HG03045 (cell line): ENCODE data around the gene PARVG.

Experiments used
- ATAC-seq: cut with Tn5 transposase; IDR thresholded peaks from one replicate; pipeline ENCODE4 v1.9.1; 2021; ENCODE audit warnings: mild to moderate bottlenecking, moderate library complexity; ENCODE audit not compliant: unreplicated experiment

PARVG gene

GRCh38 chr22:44195189-44195871, 14.6 kb downstream of the PARVG start:
- ATAC-seq = no peak

- ATAC-seq = no peak
These were observed 15.5 kb downstream of the PARVG start for GRCh38 chr22:44196241-44196640.

- no peak for ATAC-seq
These were observed 16.0 kb downstream of the PARVG start for GRCh38 chr22:44196731-44197131.

- no peak for ATAC-seq
These were observed 16.5 kb downstream of the PARVG start for GRCh38 chr22:44197271-44197670.

GRCh38 chr22:44199164-44199563, 18.4 kb downstream of the PARVG start:
- no peak for ATAC-seq

GRCh38 chr22:44199866-44200265, 19.1 kb downstream of the PARVG start:
- ATAC-seq = no peak

GRCh38 chr22:44200451-44200850, 19.7 kb downstream of the PARVG start:
- ATAC-seq = no peak

GRCh38 chr22:44200855-44201550, 20.3 kb downstream of the PARVG start:
- ATAC-seq = no peak

GRCh38 chr22:44201665-44202064, 20.9 kb downstream of the PARVG start:
- ATAC-seq = no peak

GRCh38 chr22:44202261-44202789, 21.6 kb downstream of the PARVG start:
- no peak for ATAC-seq

GRCh38 chr22:44203203-44203602, 22.5 kb downstream of the PARVG start:
- no peak for ATAC-seq

GRCh38 chr22:44204739-44205515, 24.2 kb downstream of the PARVG start:
- no peak for ATAC-seq

- ATAC-seq = no peak
These were observed 25.0 kb downstream of the PARVG start for GRCh38 chr22:44205516-44206329.

- ATAC-seq = no peak
These were observed 25.6 kb downstream of the PARVG start for GRCh38 chr22:44206330-44206645.

GRCh38 chr22:44206696-44207095, 26.0 kb downstream of the PARVG start:
- ATAC-seq = no peak

GRCh38 chr22:44207173-44207980, 26.7 kb downstream of the PARVG start:
- no peak for ATAC-seq

GRCh38 chr22:44207981-44208317, 27.2 kb downstream of the PARVG start:
- no peak for ATAC-seq

- ATAC-seq = no peak
These were observed 28.6 kb downstream of the PARVG start for GRCh38 chr22:44209343-44209742.

GRCh38 chr22:44210722-44211121, 30.0 kb downstream of the PARVG start:
- ATAC-seq = no peak

- ATAC-seq = no peak
These were observed 30.7 kb downstream of the PARVG start for GRCh38 chr22:44211256-44211945.
